Measurements from ENCODE around the gene OTOA. TPM values are rescaled to one million over a fixed set of nuclear protein-coding genes. Genes with fewer than 3 reads are reported as not detected.

The OTOA gene
- total RNA-seq, 4 donors from 2014 or later = not detected

Other genes with a start within 250 kb of the OTOA start
- gene METTL9, start 64.4 kb upstream of the OTOA start, total RNA-seq = 100 to 1,000 TPM; 128 to 162 (median 140) TPM
- under 1 TPM; 0.30 to 0.71 (median 0.51) TPM for gene IGSF6, start 11.4 kb upstream of the OTOA start, total RNA-seq
- 10 to 100 TPM; 35.6 to 96.0 (median 53.5) TPM for gene NPIPB4, start 193.8 kb downstream of the OTOA start, total RNA-seq